ENCODE measurements around the gene RPS14.

RPS14 gene

GRCh38 chr5:150473673-150474358, 24.3 kb upstream of the RPS14 start:
- no peak for DNase-seq (ENCODE audit: extremely low read depth, insufficient read length)
- TF ChIP-seq CTCF (IDR thresholded peaks at IDR 0.05; ENCODE audit: insufficient read depth, low read length, poor library complexity, severe bottlenecking) = no peak
- H3K27me3 ChIP-seq (replicated peaks; ENCODE audit: control insufficient read depth, insufficient read depth, low read length) = no peaks in the 10 kb centered on the region
- H3K4me3 ChIP-seq (replicated peaks; ENCODE audit: low read depth, low read length) = no peak overlapping the region
- no peaks in the 10 kb centered on the region for H3K36me3 ChIP-seq (ENCODE audit: control insufficient read depth, insufficient read depth, low read length)

GRCh38 chr5:150469718-150470469, 20.4 kb upstream of the RPS14 start:
- no peak overlapping the region for H3K4me3 ChIP-seq (replicated peaks; ENCODE audit: low read depth, low read length)
- H3K27me3 ChIP-seq (replicated peaks; ENCODE audit: control insufficient read depth, insufficient read depth, low read length) = no peaks in the 10 kb centered on the region
- no peak for TF ChIP-seq CTCF (IDR thresholded peaks at IDR 0.05; ENCODE audit: insufficient read depth, low read length, poor library complexity, severe bottlenecking)
- H3K36me3 ChIP-seq (ENCODE audit: control insufficient read depth, insufficient read depth, low read length) = no peaks in the 10 kb centered on the region
- no peak for DNase-seq (ENCODE audit: extremely low read depth, insufficient read length)

- no peak for DNase-seq (ENCODE audit: extremely low read depth, insufficient read length)
- no peak for TF ChIP-seq CTCF (IDR thresholded peaks at IDR 0.05; ENCODE audit: insufficient read depth, low read length, poor library complexity, severe bottlenecking)
- H3K36me3 ChIP-seq (ENCODE audit: control insufficient read depth, insufficient read depth, low read length) = no peaks in the 10 kb centered on the region
- H3K27me3 ChIP-seq (replicated peaks; ENCODE audit: control insufficient read depth, insufficient read depth, low read length) = no peaks in the 10 kb centered on the region
- H3K4me3 ChIP-seq (replicated peaks; ENCODE audit: low read depth, low read length) = no peak overlapping the region
Measured at GRCh38 chr5:150468206-150468605, 18.7 kb upstream of the RPS14 start.

- Histone ChIP-seq H3K4me3 (replicated peaks; ENCODE audit: low read depth, low read length) (no peak overlapping the region), H3K27me3 (replicated peaks; ENCODE audit: control insufficient read depth, insufficient read depth, low read length) (no peaks in the 10 kb centered on the region), H3K36me3 (ENCODE audit: control insufficient read depth, insufficient read depth, low read length) (no peaks in the 10 kb centered on the region)
- DNase-seq (ENCODE audit: extremely low read depth, insufficient read length) = no peak
- no peak for TF ChIP-seq CTCF (IDR thresholded peaks at IDR 0.05; ENCODE audit: insufficient read depth, low read length, poor library complexity, severe bottlenecking)
Measured at GRCh38 chr5:150465927-150466326, 16.4 kb upstream of the RPS14 start.

GRCh38 chr5:150464554-150465012, 15.0 kb upstream of the RPS14 start:
- no peaks in the 10 kb centered on the region for H3K36me3 ChIP-seq (ENCODE audit: control insufficient read depth, insufficient read depth, low read length)
- H3K27me3 ChIP-seq (replicated peaks; ENCODE audit: control insufficient read depth, insufficient read depth, low read length) = no peaks in the 10 kb centered on the region
- no peak for TF ChIP-seq CTCF (IDR thresholded peaks at IDR 0.05; ENCODE audit: insufficient read depth, low read length, poor library complexity, severe bottlenecking)
- no peak for DNase-seq (ENCODE audit: extremely low read depth, insufficient read length)
- no peak overlapping the region for H3K4me3 ChIP-seq (replicated peaks; ENCODE audit: low read depth, low read length)
